ES-I3 (cell line): Measurements from ENCODE around the gene KLHL10.

Experiments used
- H3K36me3 ChIP-seq: 2 replicates; pipeline ENCODE4 v1.6.1; 2013; ENCODE audit warnings: mild to moderate bottlenecking, low read length, control low read depth, moderate library complexity; ENCODE audit not compliant: insufficient read depth
- H3K4me1 ChIP-seq: 2 replicates; pipeline ENCODE4 v1.6.1; 2013; ENCODE audit warnings: mild to moderate bottlenecking, control low read depth, low read length; ENCODE audit not compliant: insufficient read depth
- H3K9ac ChIP-seq: 2 replicates; pipeline ENCODE4 v1.6.1; 2013; ENCODE audit warnings: low read depth, mild to moderate bottlenecking, low read length, moderate library complexity
- H3K9me3 ChIP-seq: 2 replicates; pipeline ENCODE4 v1.6.1; 2013; ENCODE audit warnings: mild to moderate bottlenecking, low read length, moderate library complexity; ENCODE audit not compliant: control insufficient read depth, insufficient read depth

The KLHL10 gene

GRCh38 chr17:41837761-41838538, at the start of gene KLHL10:
Gene KLHL10 (plus strand): TSS chr17:41837825. CDS start chr17:41837933, 108 bp downstream.
- no peaks in the 10 kb centered on the region for H3K9me3 ChIP-seq
- peak within 1 kb of the TSS; percentile 68; the same call in 1 of the 2 replicates for H3K9ac ChIP-seq
- H3K4me1 ChIP-seq: no peaks in the 10 kb centered on the region
- H3K36me3 ChIP-seq: peaks cover 2% of the 10 kb centered on the region; the same call in 1 of the 2 replicates

GRCh38 chr17:41792845-41793783, 44.5 kb upstream of the KLHL10 start:
- Histone ChIP-seq H3K4me1 (peaks cover 13% of the 10 kb centered on the region; the same call in 1 of the 2 replicates), H3K9ac (peak overlapping the region; percentile 25; the same call in 1 of the 2 replicates), H3K36me3 (no peaks in the 10 kb centered on the region), H3K9me3 (no peaks in the 10 kb centered on the region)

- peaks cover 13% of the 10 kb centered on the region; the same call in 1 of the 2 replicates for H3K4me1 ChIP-seq
- H3K9me3 ChIP-seq: no peaks in the 10 kb centered on the region
- H3K9ac ChIP-seq: peak overlapping the region; percentile 12; the same call in 1 of the 2 replicates
- no peaks in the 10 kb centered on the region for H3K36me3 ChIP-seq
Observed at GRCh38 chr17:41793784-41794539, 43.7 kb upstream of the KLHL10 start.

- Histone ChIP-seq H3K4me1 (peaks cover 14% of the 10 kb centered on the region; the same call in 1 of the 2 replicates), H3K9me3 (no peaks in the 10 kb centered on the region), H3K36me3 (no peaks in the 10 kb centered on the region), H3K9ac (no peak overlapping the region)
Observed at GRCh38 chr17:41794540-41794975, 43.1 kb upstream of the KLHL10 start.

GRCh38 chr17:41796121-41796895, 41.3 kb upstream of the KLHL10 start:
- no peaks in the 10 kb centered on the region for H3K36me3 ChIP-seq
- H3K9me3 ChIP-seq: no peaks in the 10 kb centered on the region
- H3K4me1 ChIP-seq: peaks cover 22% of the 10 kb centered on the region; the same call in 1 of the 2 replicates
- H3K9ac ChIP-seq: no peak overlapping the region

- peaks cover 23% of the 10 kb centered on the region; the same call in 1 of the 2 replicates for H3K4me1 ChIP-seq
Observed at GRCh38 chr17:41797377-41797776, 40.2 kb upstream of the KLHL10 start.

GRCh38 chr17:41799366-41799765, 38.3 kb upstream of the KLHL10 start:
- Histone ChIP-seq H3K4me1 (peaks cover 13% of the 10 kb centered on the region; the same call in 1 of the 2 replicates), H3K36me3 (no peaks in the 10 kb centered on the region), H3K9me3 (no peaks in the 10 kb centered on the region), H3K9ac (no peak overlapping the region)

More at GRCh38 chr17:41797377-41797776, 40.2 kb upstream of the KLHL10 start:
- Histone ChIP-seq H3K9ac (no peak overlapping the region), H3K9me3 (no peaks in the 10 kb centered on the region), H3K36me3 (no peaks in the 10 kb centered on the region)

- peaks cover 10% of the 10 kb centered on the region; the same call in 1 of the 2 replicates for H3K4me1 ChIP-seq
- H3K9ac ChIP-seq: peak overlapping the region; percentile 26; the same call in 1 of the 2 replicates
- H3K36me3 ChIP-seq: no peaks in the 10 kb centered on the region
- no peaks in the 10 kb centered on the region for H3K9me3 ChIP-seq
Observed at GRCh38 chr17:41800601-41801373, 36.8 kb upstream of the KLHL10 start.

GRCh38 chr17:41801374-41802271, 36.0 kb upstream of the KLHL10 start:
- Histone ChIP-seq H3K9ac (peak overlapping the region; percentile 26; the same call in 1 of the 2 replicates), H3K4me1 (peaks cover 10% of the 10 kb centered on the region; the same call in 1 of the 2 replicates), H3K9me3 (no peaks in the 10 kb centered on the region)

GRCh38 chr17:41803049-41804020, 34.3 kb upstream of the KLHL10 start:
- H3K36me3 ChIP-seq: no peaks in the 10 kb centered on the region
- no peaks in the 10 kb centered on the region for H3K9me3 ChIP-seq
- no peak overlapping the region for H3K9ac ChIP-seq

More at GRCh38 chr17:41801374-41802271, 36.0 kb upstream of the KLHL10 start:
- H3K36me3 ChIP-seq: no peaks in the 10 kb centered on the region

More at GRCh38 chr17:41803049-41804020, 34.3 kb upstream of the KLHL10 start:
- H3K4me1 ChIP-seq: peaks cover 10% of the 10 kb centered on the region; the same call in 1 of the 2 replicates
